Body of pancreas (tissue), 4 donors: ENCODE results near the gene PLA2G15.

Experiments used
- POLR2A ChIP-seq, 3 donors: fragments of 450-650 bp; IDR thresholded peaks; one replicate each; pipeline ENCODE4 v1.6.1; 2016; ENCODE audit warnings: antibody characterized with exemption in 3 of 3, mild to moderate bottlenecking in 2 of 3
- TF ChIP-seq, protein P1 (sequence below), 7 experiments: fragments of 450-650 bp in 4 of 7; fragments of 200-600 bp in 3 of 7; sonication (generic) in 3 of 7; IDR thresholded peaks; one replicate each; pipeline ENCODE4 v1.5.1; 2016 to 2019; ENCODE audit warnings: antibody characterized with exemption in 7 of 7

DNA sequence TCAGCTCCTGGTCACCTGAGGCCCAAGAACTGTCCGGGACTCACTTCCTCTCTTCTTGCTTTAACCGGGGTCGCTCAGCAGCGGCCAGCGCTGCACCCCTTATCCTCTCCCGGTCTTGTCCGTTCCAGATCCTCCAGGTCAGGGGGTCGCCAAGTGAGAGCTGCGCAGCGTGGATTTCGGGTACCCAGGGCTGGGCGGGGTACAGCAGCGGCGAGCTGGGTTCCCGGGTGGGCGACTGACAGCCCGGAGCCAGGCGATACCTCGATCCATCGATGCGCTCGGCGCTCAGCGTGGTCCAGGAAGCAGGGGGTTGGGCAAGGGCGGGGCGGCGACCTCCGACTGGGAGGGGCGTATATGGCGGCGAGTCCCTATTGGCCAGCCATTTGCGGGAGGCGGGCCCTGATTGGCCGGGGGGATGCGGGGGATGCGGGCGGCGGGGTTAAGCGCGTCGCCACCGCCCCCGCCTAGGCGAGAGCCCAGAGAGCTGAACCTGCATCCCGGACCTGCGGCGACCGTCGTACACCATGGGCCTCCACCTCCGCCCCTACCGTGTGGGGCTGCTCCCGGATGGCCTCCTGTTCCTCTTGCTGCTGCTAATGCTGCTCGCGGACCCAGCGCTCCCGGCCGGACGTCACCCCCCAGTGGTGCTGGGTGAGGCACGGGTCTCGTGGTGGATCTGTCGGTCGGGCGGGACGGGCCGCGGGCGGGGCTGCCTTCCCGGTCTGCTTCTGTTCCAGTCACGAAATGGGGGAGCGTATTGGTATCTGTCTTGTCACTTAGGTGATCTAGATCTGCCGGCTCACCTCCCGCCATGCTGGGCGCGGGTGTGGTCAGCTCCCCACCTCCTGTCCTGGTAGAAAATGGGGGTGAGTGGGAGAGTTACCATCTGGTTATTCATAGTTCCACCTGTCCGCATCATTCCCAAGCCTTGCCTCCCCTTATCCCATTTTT, at the start of gene PLA2G15:
- TF ChIP-seq, protein P1, sequence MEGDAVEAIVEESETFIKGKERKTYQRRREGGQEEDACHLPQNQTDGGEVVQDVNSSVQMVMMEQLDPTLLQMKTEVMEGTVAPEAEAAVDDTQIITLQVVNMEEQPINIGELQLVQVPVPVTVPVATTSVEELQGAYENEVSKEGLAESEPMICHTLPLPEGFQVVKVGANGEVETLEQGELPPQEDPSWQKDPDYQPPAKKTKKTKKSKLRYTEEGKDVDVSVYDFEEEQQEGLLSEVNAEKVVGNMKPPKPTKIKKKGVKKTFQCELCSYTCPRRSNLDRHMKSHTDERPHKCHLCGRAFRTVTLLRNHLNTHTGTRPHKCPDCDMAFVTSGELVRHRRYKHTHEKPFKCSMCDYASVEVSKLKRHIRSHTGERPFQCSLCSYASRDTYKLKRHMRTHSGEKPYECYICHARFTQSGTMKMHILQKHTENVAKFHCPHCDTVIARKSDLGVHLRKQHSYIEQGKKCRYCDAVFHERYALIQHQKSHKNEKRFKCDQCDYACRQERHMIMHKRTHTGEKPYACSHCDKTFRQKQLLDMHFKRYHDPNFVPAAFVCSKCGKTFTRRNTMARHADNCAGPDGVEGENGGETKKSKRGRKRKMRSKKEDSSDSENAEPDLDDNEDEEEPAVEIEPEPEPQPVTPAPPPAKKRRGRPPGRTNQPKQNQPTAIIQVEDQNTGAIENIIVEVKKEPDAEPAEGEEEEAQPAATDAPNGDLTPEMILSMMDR (IDR thresholded peaks at IDR 0.05), result no peak
- peak in 2 of 3 donors; percentile 58 to 68 for TF ChIP-seq POLR2A (IDR thresholded peaks at IDR 0.05)
